Activated naive CD4-positive, alpha-beta T cell treated with anti-CD3 and anti-CD28 coated beads, Interleukin-2, amount 10 ng/mL, durations not matched to agents 7 days and 5 days (primary cell): Measurements from ENCODE around the gene CREB1.

Experiments
- CTCF ChIA-PET: fragments of 350-600 bp; sonication (Branson Sonifier 250); formaldehyde crosslinking; loops from one replicate; lab custom pipeline; 2021; ENCODE audit warnings: antibody characterized with exemption; lab: Charles Lee
- DNase-seq: peaks from one replicate; pipeline ENCODE4 v3.0.0-alpha.2; 2020
- H3K27ac Mint-ChIP-seq: one replicate; pipeline ENCODE4 v1.8.0; 2021; ENCODE audit warnings: mild to moderate bottlenecking, moderate library complexity, mixed read lengths
- H3K27me3 Mint-ChIP-seq: one replicate; pipeline ENCODE4 v1.8.0; 2021; ENCODE audit warnings: mild to moderate bottlenecking, mixed read lengths
- H3K36me3 Mint-ChIP-seq: one replicate; pipeline ENCODE4 v1.8.0; 2021; ENCODE audit warnings: mixed read lengths
- H3K4me1 Mint-ChIP-seq: one replicate; pipeline ENCODE4 v1.8.0; 2021; ENCODE audit warnings: mixed read lengths
- H3K4me3 Mint-ChIP-seq: one replicate; pipeline ENCODE4 v1.8.0; 2021; ENCODE audit warnings: mild to moderate bottlenecking, moderate library complexity, mixed read lengths
- H3K9me3 Mint-ChIP-seq: one replicate; pipeline ENCODE4 v1.8.0; 2021; ENCODE audit warnings: mixed read lengths

Gene CREB1

DNA sequence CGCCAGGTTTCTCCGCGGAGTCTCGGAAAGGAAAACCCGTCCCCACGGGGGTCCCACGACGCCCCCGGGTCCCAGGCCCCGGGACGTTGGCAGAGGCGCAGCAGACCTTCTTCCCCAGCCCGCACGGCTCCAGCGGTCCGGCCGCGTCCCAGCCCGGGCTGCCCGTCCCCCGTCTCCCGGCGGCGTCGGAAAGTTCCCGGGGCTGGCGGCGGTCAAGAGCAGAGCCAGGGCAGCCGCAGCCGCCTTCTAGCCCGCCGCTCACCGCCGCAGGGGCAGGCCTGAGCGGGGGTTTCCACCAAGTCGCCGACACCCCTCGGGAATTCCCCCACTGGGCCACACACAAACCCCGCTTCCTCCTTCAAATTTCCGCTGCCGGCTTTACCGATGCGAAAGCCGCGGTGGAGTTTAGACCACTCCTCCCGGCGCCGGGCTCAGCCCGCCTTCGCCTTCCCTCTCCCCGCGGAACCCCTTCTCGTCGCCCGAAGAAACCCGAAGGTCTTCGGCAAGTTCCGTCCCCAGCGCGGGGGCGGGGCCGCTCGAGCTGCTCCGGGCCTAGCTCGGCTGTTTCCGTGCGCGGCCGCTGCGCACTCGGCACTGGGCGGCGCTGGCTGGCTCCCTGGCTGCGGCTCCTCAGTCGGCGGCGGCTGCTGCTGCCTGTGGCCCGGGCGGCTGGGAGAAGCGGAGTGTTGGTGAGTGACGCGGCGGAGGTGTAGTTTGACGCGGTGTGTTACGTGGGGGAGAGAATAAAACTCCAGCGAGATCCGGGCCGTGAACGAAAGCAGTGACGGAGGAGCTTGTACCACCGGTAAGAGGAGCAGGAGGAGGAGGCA, at the start of gene CREB1:
TSS of gene CREB1 (plus strand) at position 633 of the 830 bp plus-strand sequence. CDS start 25,674 bp downstream, outside the sequence.
- DNase-seq: peak; percentile 99
- Mint-ChIP-seq H3K4me3 (peak within 1 kb of the TSS; percentile 96), H3K27me3 (peaks cover 16% of the 10 kb centered on the region), H3K36me3 (peaks cover 34% of the 10 kb centered on the region), H3K27ac (peak within 1 kb of the TSS; percentile 98), H3K4me1 (peaks cover 63% of the 10 kb centered on the region), H3K9me3 (no peaks in the 10 kb centered on the region)
- CTCF ChIA-PET: interaction anchor here (0.8 to 2.5 kb wide), 2 partner anchors 10 to 96 kb away, joined by 3 to 10 read pairs; partner anchors contain the start of gene METTL21A

DNA sequence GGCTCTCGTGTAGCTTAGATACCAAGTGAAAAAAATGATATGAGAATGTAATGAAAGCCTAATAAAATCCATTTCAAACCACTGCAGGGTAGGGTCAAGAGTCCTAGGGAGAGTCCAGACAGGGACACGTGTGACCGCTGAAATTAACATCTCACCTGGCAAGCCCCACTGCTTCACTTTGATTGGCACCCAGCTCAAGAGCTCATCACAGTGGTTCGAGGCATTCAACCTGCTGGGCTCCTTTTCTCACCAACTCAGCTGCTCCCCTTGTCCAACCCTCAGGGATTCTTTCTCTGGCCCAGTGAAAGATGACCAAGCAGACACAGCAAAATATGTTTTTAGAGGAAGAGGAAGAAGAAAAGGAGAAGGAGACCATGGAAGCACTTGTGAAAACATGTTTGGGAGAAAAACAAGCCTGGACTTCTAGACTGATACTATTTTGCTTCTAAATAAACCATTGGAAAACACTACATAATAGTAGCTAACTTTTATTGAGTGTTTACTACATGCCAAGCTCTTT, 49.2 kb upstream of the CREB1 start:
- no peaks in the 10 kb centered on the region for H3K9me3 Mint-ChIP-seq
- no peak overlapping the region for H3K4me3 Mint-ChIP-seq
- no peaks in the 10 kb centered on the region for H3K36me3 Mint-ChIP-seq
- peaks cover 10% of the 10 kb centered on the region for H3K27me3 Mint-ChIP-seq
- DNase-seq: no peak
- H3K27ac Mint-ChIP-seq: no peak overlapping the region
- peaks cover 34% of the 10 kb centered on the region for H3K4me1 Mint-ChIP-seq
- CTCF ChIA-PET: interaction anchor here (1.0 kb wide), 1 partner anchor 680 kb away, joined by 3 read pairs; no protein-coding TSS in a partner anchor

DNA sequence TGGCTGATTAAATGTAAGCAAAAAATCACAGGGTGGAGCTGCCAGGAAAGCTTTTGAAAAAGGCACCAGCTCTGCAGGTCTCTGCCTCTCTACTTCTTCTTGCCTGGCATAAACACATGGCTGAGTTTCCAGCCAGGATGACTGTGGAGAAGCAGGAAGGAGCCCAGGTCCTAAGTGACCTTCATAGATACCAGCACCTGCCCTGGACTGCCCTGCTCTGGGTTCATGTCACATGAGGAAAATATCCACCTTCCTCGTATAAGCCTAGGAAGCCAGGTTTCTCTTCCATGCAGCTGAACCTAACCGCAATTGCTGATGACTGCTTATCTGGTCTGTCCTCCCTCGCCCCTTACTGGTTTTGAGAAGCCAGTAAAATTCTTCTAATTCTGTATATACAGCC, 47.8 kb upstream of the CREB1 start:
- CTCF ChIA-PET: no interaction called here
- DNase-seq: no peak
- Mint-ChIP-seq H3K9me3 (no peaks in the 10 kb centered on the region), H3K36me3 (no peaks in the 10 kb centered on the region), H3K4me3 (no peak overlapping the region), H3K4me1 (peaks cover 33% of the 10 kb centered on the region), H3K27me3 (peaks cover 4% of the 10 kb centered on the region), H3K27ac (no peak overlapping the region)

DNA sequence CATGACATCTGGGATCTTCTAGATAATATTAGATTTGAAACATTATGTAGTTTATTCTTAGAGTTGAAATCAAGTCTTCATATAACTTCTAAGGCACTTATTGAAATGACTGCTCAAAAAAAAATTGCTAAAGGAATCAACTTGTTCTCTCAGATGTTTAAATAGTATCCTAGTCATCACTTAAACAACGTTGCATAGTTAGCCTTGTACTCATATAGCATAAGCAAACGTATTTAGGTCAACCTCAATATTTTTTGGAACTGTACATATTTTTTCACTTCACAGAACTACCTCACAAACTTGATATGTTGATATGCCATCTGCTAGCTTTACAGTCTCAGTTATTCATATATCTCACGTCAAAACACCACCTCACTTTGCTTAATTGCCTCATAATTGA, 47.1 kb upstream of the CREB1 start:
- H3K36me3 Mint-ChIP-seq: no peaks in the 10 kb centered on the region
- CTCF ChIA-PET: no interaction called here
- DNase-seq: no peak
- peaks cover 4% of the 10 kb centered on the region for H3K27me3 Mint-ChIP-seq
- no peak overlapping the region for H3K27ac Mint-ChIP-seq
- peaks cover 33% of the 10 kb centered on the region for H3K4me1 Mint-ChIP-seq
- H3K9me3 Mint-ChIP-seq: no peaks in the 10 kb centered on the region
- H3K4me3 Mint-ChIP-seq: no peak overlapping the region

DNA sequence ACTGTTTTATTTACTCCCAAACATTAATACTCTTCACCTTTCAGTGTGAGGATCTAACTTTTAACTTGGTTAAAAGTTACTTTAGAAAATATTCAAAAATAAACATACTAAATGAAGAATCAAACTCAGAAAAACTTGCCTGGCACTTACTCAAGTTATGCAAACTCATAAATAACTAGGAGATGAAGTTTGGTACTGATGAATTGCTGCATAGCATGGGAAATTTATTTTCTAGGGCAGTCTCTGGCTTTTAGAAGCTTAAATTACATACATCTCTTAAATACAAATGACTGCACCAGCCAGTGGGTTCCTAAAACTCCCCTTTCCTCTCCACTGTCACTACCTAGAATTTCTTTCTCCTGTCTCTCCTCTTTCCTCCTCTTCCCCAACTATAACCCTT, 46.7 kb upstream of the CREB1 start:
- no peak for DNase-seq
- H3K27ac Mint-ChIP-seq: no peak overlapping the region
- H3K9me3 Mint-ChIP-seq: no peaks in the 10 kb centered on the region
- H3K4me3 Mint-ChIP-seq: no peak overlapping the region
- peaks cover 32% of the 10 kb centered on the region for H3K4me1 Mint-ChIP-seq
- H3K36me3 Mint-ChIP-seq: no peaks in the 10 kb centered on the region
- H3K27me3 Mint-ChIP-seq: peaks cover 4% of the 10 kb centered on the region
- CTCF ChIA-PET: no interaction called here

DNA sequence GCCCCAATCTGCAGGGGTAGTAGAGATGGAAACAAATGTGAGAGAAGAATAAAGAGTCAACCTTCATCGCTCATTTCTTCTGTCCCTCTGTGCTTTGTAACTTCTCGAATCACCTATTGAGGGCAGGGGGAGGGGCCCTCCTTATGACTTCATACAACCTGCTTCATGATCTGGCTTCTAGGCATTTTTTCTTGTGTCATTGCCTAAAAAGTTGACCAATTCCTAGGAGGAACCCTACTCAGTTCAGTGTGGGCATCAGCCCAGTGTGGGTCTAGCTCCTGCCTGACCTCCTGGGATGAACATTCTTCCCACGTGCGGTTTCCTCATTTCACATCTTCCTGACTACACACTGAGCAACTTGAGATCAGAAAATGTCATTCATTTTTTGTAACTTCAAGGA, 46.3 kb upstream of the CREB1 start:
- no peak for DNase-seq
- CTCF ChIA-PET: no interaction called here
- Mint-ChIP-seq H3K4me1 (peaks cover 28% of the 10 kb centered on the region), H3K4me3 (no peak overlapping the region), H3K36me3 (no peaks in the 10 kb centered on the region), H3K27me3 (peaks cover 4% of the 10 kb centered on the region), H3K27ac (no peak overlapping the region), H3K9me3 (no peaks in the 10 kb centered on the region)

GRCh38 chr2:207484444-207485391, 45.0 kb upstream of the CREB1 start:
- H3K4me3 Mint-ChIP-seq: no peak overlapping the region
- peaks cover 15% of the 10 kb centered on the region for H3K4me1 Mint-ChIP-seq
- peaks cover 4% of the 10 kb centered on the region for H3K27me3 Mint-ChIP-seq
- CTCF ChIA-PET: no interaction called here
- no peak for DNase-seq
- H3K9me3 Mint-ChIP-seq: no peaks in the 10 kb centered on the region
- no peak overlapping the region for H3K27ac Mint-ChIP-seq
- no peaks in the 10 kb centered on the region for H3K36me3 Mint-ChIP-seq

DNA sequence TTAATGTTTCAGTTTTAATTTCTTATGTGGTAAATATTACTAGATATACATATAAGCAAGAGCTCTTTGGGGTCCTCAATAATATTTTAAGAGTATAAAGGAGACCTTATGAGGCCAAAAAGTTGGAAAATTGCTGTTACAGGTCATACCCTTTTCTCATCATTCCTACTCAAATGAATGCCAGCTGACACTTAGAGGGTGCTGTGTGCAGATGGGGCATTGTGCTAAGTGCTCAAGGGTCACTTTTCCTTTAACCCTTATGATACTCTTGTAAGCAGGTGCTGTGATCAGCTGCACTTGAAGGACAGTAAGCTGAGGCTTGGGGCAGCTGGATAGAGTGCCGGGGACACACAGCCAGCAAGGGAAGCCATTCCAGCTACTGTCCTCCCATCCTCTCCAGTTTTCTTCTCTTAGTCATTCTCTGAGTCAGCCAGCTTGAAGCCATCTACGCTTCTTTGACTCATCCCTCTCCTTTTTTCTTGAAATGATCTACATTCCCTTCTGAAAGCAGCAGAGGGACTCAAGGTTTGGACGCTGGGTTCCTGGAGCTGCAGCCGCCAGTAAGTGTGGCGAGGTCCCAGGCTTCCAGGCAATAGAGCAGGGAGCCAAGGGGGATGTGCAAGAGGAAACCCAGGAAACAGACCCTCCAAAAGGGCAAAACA, 42.0 kb upstream of the CREB1 start:
- Mint-ChIP-seq H3K27me3 (peaks cover 4% of the 10 kb centered on the region), H3K4me1 (no peaks in the 10 kb centered on the region), H3K36me3 (no peaks in the 10 kb centered on the region), H3K9me3 (no peaks in the 10 kb centered on the region), H3K27ac (no peak overlapping the region), H3K4me3 (no peak overlapping the region)
- DNase-seq: no peak
- CTCF ChIA-PET: no interaction called here

DNA sequence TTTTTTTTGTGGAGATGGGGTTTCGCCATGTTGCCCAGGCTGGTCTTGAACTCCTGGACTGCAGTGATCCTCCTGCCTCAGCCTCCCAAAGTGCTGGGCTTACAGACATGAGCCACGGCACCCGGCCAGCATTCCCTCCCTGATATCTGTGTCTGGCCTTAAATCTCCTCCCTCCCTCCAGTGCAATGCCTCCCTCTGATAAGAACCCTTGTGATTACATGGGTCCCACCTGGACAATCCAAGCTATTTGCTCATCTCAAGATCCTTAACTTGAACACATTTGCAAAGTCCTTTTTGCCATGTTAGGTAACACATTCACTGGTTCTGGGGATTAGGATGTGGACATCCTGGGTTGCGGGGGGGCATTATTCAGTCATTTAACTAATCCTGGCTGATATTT, 40.5 kb upstream of the CREB1 start:
- no peaks in the 10 kb centered on the region for H3K4me1 Mint-ChIP-seq
- H3K9me3 Mint-ChIP-seq: no peaks in the 10 kb centered on the region
- no peak for DNase-seq
- CTCF ChIA-PET: no interaction called here
- H3K27me3 Mint-ChIP-seq: no peaks in the 10 kb centered on the region
- H3K36me3 Mint-ChIP-seq: no peaks in the 10 kb centered on the region
- H3K27ac Mint-ChIP-seq: no peak overlapping the region
- H3K4me3 Mint-ChIP-seq: no peak overlapping the region

GRCh38 chr2:207490441-207490840, 39.3 kb upstream of the CREB1 start:
- no peak for DNase-seq
- H3K27ac Mint-ChIP-seq: no peak overlapping the region
- no peaks in the 10 kb centered on the region for H3K27me3 Mint-ChIP-seq
- H3K9me3 Mint-ChIP-seq: no peaks in the 10 kb centered on the region
- no peak overlapping the region for H3K4me3 Mint-ChIP-seq
- no peaks in the 10 kb centered on the region for H3K36me3 Mint-ChIP-seq
- CTCF ChIA-PET: no interaction called here
- no peaks in the 10 kb centered on the region for H3K4me1 Mint-ChIP-seq

- Mint-ChIP-seq H3K9me3 (no peaks in the 10 kb centered on the region), H3K4me1 (no peaks in the 10 kb centered on the region), H3K36me3 (no peaks in the 10 kb centered on the region), H3K4me3 (no peak overlapping the region), H3K27ac (no peak overlapping the region), H3K27me3 (no peaks in the 10 kb centered on the region)
- CTCF ChIA-PET: no interaction called here
- no peak for DNase-seq
These were observed 38.7 kb upstream of the CREB1 start for GRCh38 chr2:207491086-207491485.

GRCh38 chr2:207491956-207492355, 37.8 kb upstream of the CREB1 start:
- CTCF ChIA-PET: no interaction called here

GRCh38 chr2:207492461-207492860, 37.3 kb upstream of the CREB1 start:
- no peak overlapping the region for H3K4me3 Mint-ChIP-seq
- H3K27ac Mint-ChIP-seq: no peak overlapping the region
- H3K27me3 Mint-ChIP-seq: no peaks in the 10 kb centered on the region
- CTCF ChIA-PET: no interaction called here
- no peaks in the 10 kb centered on the region for H3K4me1 Mint-ChIP-seq
- H3K36me3 Mint-ChIP-seq: no peaks in the 10 kb centered on the region
- no peaks in the 10 kb centered on the region for H3K9me3 Mint-ChIP-seq
- DNase-seq: no peak

More at GRCh38 chr2:207491956-207492355, 37.8 kb upstream of the CREB1 start:
- H3K27ac Mint-ChIP-seq: no peak overlapping the region
- no peaks in the 10 kb centered on the region for H3K9me3 Mint-ChIP-seq
- H3K27me3 Mint-ChIP-seq: no peaks in the 10 kb centered on the region
- no peak for DNase-seq
- no peak overlapping the region for H3K4me3 Mint-ChIP-seq
- no peaks in the 10 kb centered on the region for H3K4me1 Mint-ChIP-seq
- no peaks in the 10 kb centered on the region for H3K36me3 Mint-ChIP-seq

DNA sequence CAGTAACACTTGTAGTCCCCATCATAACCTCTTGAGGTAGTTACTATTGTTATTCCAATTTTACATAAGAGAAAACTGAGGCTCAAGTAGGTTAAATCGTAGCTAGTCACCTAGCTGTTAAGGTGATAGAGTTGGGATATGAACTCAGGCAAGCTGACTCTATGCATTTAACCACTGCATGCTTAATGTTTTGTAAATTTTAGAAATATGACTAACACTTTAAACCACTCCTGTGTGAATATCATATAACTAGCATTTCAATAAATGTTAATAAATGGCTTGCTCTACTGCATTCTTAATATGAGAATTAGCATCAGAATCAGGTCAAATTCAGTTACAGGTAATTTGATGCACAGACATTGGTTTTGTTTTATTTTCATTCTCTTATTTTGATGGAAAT, 35.6 kb upstream of the CREB1 start:
- H3K9me3 Mint-ChIP-seq: no peaks in the 10 kb centered on the region
- peaks cover 3% of the 10 kb centered on the region for H3K4me1 Mint-ChIP-seq
- no peaks in the 10 kb centered on the region for H3K36me3 Mint-ChIP-seq
- no peak for DNase-seq
- H3K27me3 Mint-ChIP-seq: no peaks in the 10 kb centered on the region
- H3K4me3 Mint-ChIP-seq: no peak overlapping the region
- CTCF ChIA-PET: interaction anchor here (1.1 kb wide), 1 partner anchor 13 kb away, joined by 3 read pairs; no protein-coding TSS in a partner anchor
- no peak overlapping the region for H3K27ac Mint-ChIP-seq
